GM12892 (cell line): ENCODE results near the gene DCAKD.

Experiments
- POLR2A ChIP-seq: IDR thresholded peaks from 2 replicates; pipeline ENCODE4 v1.6.1; 2011; ENCODE audit warnings: low read depth, low read length, control low read depth
- POLR2AphosphoS5 ChIP-seq: IDR thresholded peaks from 2 replicates; pipeline ENCODE4 v1.6.1; 2011; ENCODE audit warnings: low read depth, low read length, control low read depth
- TAF1 ChIP-seq: IDR thresholded peaks from 2 replicates; pipeline ENCODE4 v1.6.1; 2011; ENCODE audit warnings: low read depth, mild to moderate bottlenecking, control low read depth, low read length, borderline replicate concordance

GRCh38 chr17:45022288-45022648 is 29.2 kb downstream of the DCAKD start:
- TF ChIP-seq POLR2A: no peak
- no peak for TF ChIP-seq POLR2AphosphoS5
- no peak for TF ChIP-seq TAF1
